GM13976 (cell line): Measurements from ENCODE around the gene LCAT.

Source experiments
- DNase-seq: peaks from one replicate; pipeline ENCODE4 v3.0.0; 2012; ENCODE audit warnings: low spot score
- CTCF ChIP-seq: IDR thresholded peaks from 2 replicates; pipeline ENCODE4 v1.5.1; 2012; ENCODE audit warnings: borderline replicate concordance, mild to moderate bottlenecking; ENCODE audit not compliant: insufficient read depth; ENCODE audit errors: extremely low read depth, missing control alignments, control extremely low read depth
- in situ Hi-C: fragments of 300-500 bp; cut with MboI; formaldehyde crosslinking; loops from one replicate; pipeline ENCODE4 v1.12.0; 2022; ENCODE audit warnings: low sequenced_read_pairs, mixed read lengths, inconsistent platforms; ENCODE audit not compliant: unreplicated experiment

LCAT gene

GRCh38 chr16:67988675-67989074 lies 44.8 kb upstream of the LCAT start:
- TF ChIP-seq CTCF = no peak
- DNase-seq = no peak
- in situ Hi-C loops = no loop called here

GRCh38 chr16:67987460-67988160 lies 43.7 kb upstream of the LCAT start:
- no peak for DNase-seq
- no peak for TF ChIP-seq CTCF
- in situ Hi-C loops = no loop called here

- no peak for TF ChIP-seq CTCF
Observed at GRCh38 chr16:67986949-67987348, 43.0 kb upstream of the LCAT start.

GRCh38 chr16:67982011-67982696 lies 38.2 kb upstream of the LCAT start:
- no peak for TF ChIP-seq CTCF
- in situ Hi-C loops = no loop called here
- DNase-seq = no peak

More at GRCh38 chr16:67986949-67987348, 43.0 kb upstream of the LCAT start:
- DNase-seq = no peak
- in situ Hi-C loops = no loop called here

DNA sequence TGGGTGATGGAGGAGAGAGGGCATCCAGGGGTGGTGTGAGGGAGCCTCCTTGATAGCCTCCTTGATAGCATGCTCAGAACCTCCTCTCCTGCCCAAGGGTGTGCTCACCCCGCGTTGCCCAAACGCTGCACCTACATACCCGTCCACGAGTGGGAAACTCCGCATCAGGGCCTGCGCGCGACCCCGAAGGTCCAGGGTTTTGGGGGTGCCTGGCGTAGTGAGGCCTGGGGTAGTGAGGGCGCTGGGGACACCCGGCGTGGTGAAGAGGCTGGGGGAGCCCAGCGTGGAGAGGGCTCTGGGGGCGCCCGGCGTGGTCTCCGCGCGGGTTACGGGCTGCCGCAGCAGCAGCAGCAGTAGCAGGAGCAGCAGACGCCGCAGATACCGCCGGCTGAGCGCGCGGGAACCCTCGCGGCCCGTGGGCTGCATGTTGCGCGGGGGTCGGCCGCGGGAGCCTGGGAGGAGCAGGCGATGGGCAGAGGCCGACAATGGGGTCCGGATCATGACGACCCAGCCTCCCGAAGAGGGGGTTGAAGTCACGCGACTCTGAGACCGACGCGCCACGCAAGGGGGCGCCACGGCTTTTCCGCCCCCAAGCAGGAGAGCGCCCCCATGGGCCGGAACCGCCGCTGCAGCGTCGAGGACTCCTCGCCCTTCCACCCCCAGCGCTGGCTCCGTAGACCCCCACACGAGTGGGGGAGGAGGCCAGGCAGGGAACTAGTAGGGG lies 36.2 kb upstream of the LCAT start, which contains the start of gene DPEP3:
TSS of gene DPEP3 (minus strand) at position 545 of the 724 bp plus-strand sequence. CDS start at position 426, 119 bp downstream.
- in situ Hi-C loops = no loop called here
- no peak for DNase-seq
- TF ChIP-seq CTCF = no peak

- in situ Hi-C loops = no loop called here
- TF ChIP-seq CTCF = no peak
- no peak for DNase-seq
Observed at GRCh38 chr16:67977469-67978227, 33.7 kb upstream of the LCAT start.
